Measurements from ENCODE around the gene CABLES2.

DNA sequence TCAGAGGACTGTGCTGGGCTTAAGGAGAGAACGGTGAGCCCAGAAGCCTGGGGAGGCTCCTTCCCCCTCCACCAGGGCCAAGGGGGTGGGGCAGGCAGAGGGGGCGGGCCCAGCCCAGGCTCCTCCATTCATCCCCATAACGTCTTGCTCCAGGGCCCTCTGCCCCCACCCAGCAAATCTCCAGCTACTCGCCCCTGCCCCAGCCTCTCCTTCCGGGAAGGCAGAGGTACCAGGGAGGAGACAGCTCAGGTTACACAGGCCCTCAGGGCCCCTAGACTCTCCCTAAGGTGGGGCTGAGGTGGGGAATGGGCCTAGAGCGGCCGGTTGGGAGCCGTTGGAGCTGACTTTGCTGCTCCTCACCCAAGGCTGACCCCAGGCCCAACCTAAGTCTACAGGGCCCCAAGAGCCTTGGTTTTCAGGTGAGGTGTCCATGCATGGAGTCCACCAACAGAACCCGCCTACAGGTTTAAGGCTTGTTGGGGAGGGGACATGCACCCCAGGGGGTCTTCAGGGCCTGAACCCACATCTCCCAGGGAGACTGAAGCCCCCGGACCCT is 41.2 kb downstream of the CABLES2 start:
- TF ChIP-seq GATA2 (IDR thresholded peaks at IDR 0.05; ENCODE audit: low read depth, low read length) (no peak), GATA3 (IDR thresholded peaks at IDR 0.05; ENCODE audit: low read depth, low read length) (no peak)

All from SH-SY5Y (cell line).